ENCODE data around the gene ITIH4.

- no peak for TF ChIP-seq CTCF (IDR thresholded peaks at IDR 0.05)
- TF ChIP-seq EZH2 (IDR thresholded peaks at IDR 0.05; ENCODE audit: borderline replicate concordance, insufficient read depth, low read depth, low read length, poor library complexity, severe bottlenecking) = no peak
These were observed 46.6 kb upstream of the ITIH4 start for GRCh38 chr3:52877085-52877484.

Measured in B cell (primary cell).